HepG2 (cell line): ENCODE data around the gene AHRR. TPM values are rescaled to one million over a fixed set of nuclear protein-coding genes. Genes with fewer than 3 reads are reported as not detected.

ENCODE experiments used
- ATAC-seq: fragments of 200-7000 bp; cut with Tn5 transposase; 3 replicates; pipeline ENCODE4 v1.9.1; 2020; ENCODE audit warnings: mild to moderate bottlenecking, moderate library complexity
- BruUV-seq: library from RNA; stranded (reverse); fragments of 400-500 nt; replicated peaks from 2 replicates; lab custom pipeline; 2021; lab: Mats Ljungman, UMichigan
- CTCF ChIA-PET: fragments of 300-600 bp; formaldehyde crosslinking; extraction: SDS; loops from one replicate; lab custom pipeline; 2021; ENCODE audit warnings: low total read pairs, inconsistent platforms, low intra/inter-chr PET ratio; lab: Yijun Ruan, JAX
- POLR2A ChIA-PET: fragments of 350-600 bp; sonication (Branson Sonifier 250); formaldehyde crosslinking; loops from one replicate; lab custom pipeline; 2020; ENCODE audit warnings: antibody characterized with exemption, inconsistent platforms; lab: Yijun Ruan, JAX
- DNase-seq: peaks from one replicate; pipeline ENCODE4 v3.0.0-alpha.2; 2015; ENCODE audit warnings: low spot score
- FAIRE-seq: peaks from 3 replicates; lab custom pipeline; 2011; peaks lifted over from hg19 to GRCh38; lab: Jason Lieb, UNC
- H2AFZ ChIP-seq: one replicate; pipeline ENCODE4 v1.6.1; 2011; ENCODE audit warnings: low read length, inconsistent platforms
- H3K27ac ChIP-seq: fragments of 300-600 bp; 3 replicates; pipeline ENCODE4 v1.8.0; 2011; ENCODE audit warnings: mixed run types, mild to moderate bottlenecking, mixed read lengths, low read length, inconsistent platforms; ENCODE audit not compliant: insufficient read depth; ENCODE audit errors: extremely low read length
- H3K27me3 ChIP-seq, 2 experiments: fragments of 200-600 bp in 1 of 2; 2 replicates in 1 of 2; 3 replicates in 1 of 2; pipeline versions ENCODE4 v1.6.0 to v1.8.0; 2011; ENCODE audit warnings: low read length in 2 of 2, mild to moderate bottlenecking in 2 of 2, moderate library complexity in 2 of 2, inconsistent platforms in 1 of 2; ENCODE audit not compliant: insufficient read depth in 2 of 2, control insufficient read depth in 1 of 2
- H3K36me3 ChIP-seq, 2 experiments: fragments of 200-600 bp in 1 of 2; replicated peaks in 1 of 2; 2 replicates in 1 of 2; 3 replicates in 1 of 2; pipeline versions ENCODE4 v1.5.1 to v1.8.0; 2011; ENCODE audit warnings: low read length in 2 of 2, inconsistent platforms in 1 of 2; ENCODE audit not compliant: insufficient read depth in 2 of 2, control insufficient read depth in 1 of 2
- H3K4me1 ChIP-seq: 2 replicates; pipeline ENCODE4 v1.5.1; 2012; ENCODE audit warnings: low read length, inconsistent platforms; ENCODE audit not compliant: insufficient read depth
- H3K4me2 ChIP-seq: 2 replicates; pipeline ENCODE4 v1.6.0; 2011; ENCODE audit warnings: low read depth, low read length, inconsistent platforms
- H3K4me3 ChIP-seq, 3 experiments: fragments of 200-600 bp in 1 of 3; sonication (generic), shearing (Covaris generic) in 1 of 3; replicated peaks in 1 of 3; 2 replicates each; pipeline ENCODE4 v1.5.1; 2011 to 2016; ENCODE audit warnings: low read length in 3 of 3, inconsistent platforms in 2 of 3, low read depth in 2 of 3, mild to moderate bottlenecking in 2 of 3, control low read depth in 1 of 3, mixed read lengths in 1 of 3; ENCODE audit not compliant: insufficient read depth in 1 of 3
- H3K79me2 ChIP-seq: one replicate; pipeline ENCODE4 v1.6.1; 2011; ENCODE audit warnings: low read length, inconsistent platforms; ENCODE audit not compliant: insufficient read depth
- H3K9ac ChIP-seq: 2 replicates; pipeline ENCODE4 v1.6.0; 2011; ENCODE audit warnings: mild to moderate bottlenecking, low read depth, low read length, inconsistent platforms; ENCODE audit not compliant: insufficient read depth
- H3K9me3 ChIP-seq: 2 replicates; pipeline ENCODE4 v1.5.1; 2012; ENCODE audit warnings: mild to moderate bottlenecking, low read length
- H4K20me1 ChIP-seq: 2 replicates; pipeline ENCODE4 v1.6.0; 2011; ENCODE audit warnings: inconsistent platforms, mild to moderate bottlenecking, low read length, moderate library complexity; ENCODE audit not compliant: insufficient read depth
- LRRFIP1 ChIP-seq: sonication (generic); formaldehyde crosslinking; conservative IDR thresholded peaks from 2 replicates; pipeline ENCODE4 v1.4.0; 2020; ENCODE audit warnings: missing genetic modification reagents
- MAFG ChIP-seq: sonication (generic); formaldehyde crosslinking; IDR thresholded peaks from 2 replicates; pipeline ENCODE4 v1.5.1; 2020; ENCODE audit warnings: mild to moderate bottlenecking, missing genetic modification reagents
- NFATC3 ChIP-seq: sonication (generic); formaldehyde crosslinking; IDR thresholded peaks from 2 replicates; pipeline ENCODE4 v1.5.1; 2020; ENCODE audit warnings: mild to moderate bottlenecking, missing genetic modification reagents
- NFE2L2 ChIP-seq: fragments of 150-350 bp; IDR thresholded peaks from 2 replicates; pipeline ENCODE4 v1.6.1; 2014; ENCODE audit warnings: low read length
- ZNF207 ChIP-seq: fragments of 450-650 bp; IDR thresholded peaks from 2 replicates; pipeline ENCODE4 v1.6.1; 2016; ENCODE audit warnings: antibody characterized with exemption, borderline replicate concordance
- ZNF607 ChIP-seq: sonication (generic); formaldehyde crosslinking; IDR thresholded peaks from 2 replicates; pipeline ENCODE4 v1.5.1; 2020; ENCODE audit warnings: missing genetic modification reagents, mild to moderate bottlenecking, borderline replicate concordance
- WGBS: methylation state at CpG from one replicate; pipeline ENCODE4 v1.1.6; 2017; ENCODE audit warnings: low lambda C conversion rate; 5-methylcytosine and 5-hydroxymethylcytosine counted together
- in situ Hi-C: cut with HindIII; loops from 2 replicates; pipeline ENCODE4 v1.10.0; 2017; ENCODE audit warnings: low pct_unique_long_range_greater_than_20kb; ENCODE audit not compliant: extremely low pct_ligation_motif_present
- intact Hi-C: fragments of 100-400 bp; cut with micrococcal nuclease; formaldehyde crosslinking; loops from one replicate; pipeline ENCODE4 v1.10.0; 2022; ENCODE audit not compliant: unreplicated experiment
- polyA plus RNA-seq, 8 experiments: library from polyadenylated mRNA; depleted of rRNA in 3 of 8; stranded (reverse) in 7 of 8; unstranded in 1 of 8; fragments of >200 nt; fragmentation: Illumina TruSeq in 4 of 8; extraction: Trizol in 4 of 8; gene quantifications; 2 replicates each; pipeline versions ENCODE4 v1.2.1 to v1.2.3, GENCODE V29; 2011 to 2016; ENCODE audit warnings: low read depth in 4 of 8, missing spikeins in 1 of 8, mixed read lengths in 1 of 8; ENCODE audit not compliant: insufficient read depth in 1 of 8
- total RNA-seq, 5 experiments: library from RNA; depleted of rRNA; stranded (reverse); fragments of >200 nt; fragmentation: Illumina TruSeq; extraction: Trizol; gene quantifications; 2 replicates each; pipeline ENCODE4 v1.2.3, GENCODE V29; 2016; ENCODE audit warnings: low read depth in 1 of 5
- TF ChIP-seq, protein P1 (sequence below): sonication (generic); formaldehyde crosslinking; IDR thresholded peaks from 2 replicates; pipeline ENCODE4 v1.4.0; 2020; ENCODE audit warnings: low read depth, missing genetic modification reagents

Gene AHRR
- total and polyA plus RNA-seq, 2 of the 13 experiments (the other 11 are each of a cell fraction or from before 2014, with no cell fraction given): 0.28 to 0.35 TPM

- intact Hi-C loops (no loop called here), in situ Hi-C loops (no loop called here)
- Histone ChIP-seq H3K9me3 (no peaks in the 10 kb centered on the region), H3K36me3 (no peaks in the 10 kb centered on the region), H3K79me2 (no peaks in the 10 kb centered on the region), H3K4me2 (no peak overlapping the region), H4K20me1 (no peaks in the 10 kb centered on the region), H3K27ac (no peak overlapping the region), H3K4me1 (no peaks in the 10 kb centered on the region), H3K27me3 (0 out of 5 replicates have a peak, but pooled peaks cover 0 to 2% of the 10 kb centered on the region in 2 experiments), H3K9ac (no peak overlapping the region), H3K4me3 (no peak overlapping the region), H2AFZ (no peak overlapping the region)
- CTCF ChIA-PET: no interaction called here
- 80% methylated on average over 15 of the region's 30 CpGs for WGBS
- TF ChIP-seq NFATC3 (CRISPR knock-in tag) (no peak), ZNF207 (no peak), ZNF607 (CRISPR knock-in tag) (no peak), MAFG (CRISPR knock-in tag) (no peak), LRRFIP1 (no peak), NFE2L2 (no peak)
- TF ChIP-seq, protein P1, sequence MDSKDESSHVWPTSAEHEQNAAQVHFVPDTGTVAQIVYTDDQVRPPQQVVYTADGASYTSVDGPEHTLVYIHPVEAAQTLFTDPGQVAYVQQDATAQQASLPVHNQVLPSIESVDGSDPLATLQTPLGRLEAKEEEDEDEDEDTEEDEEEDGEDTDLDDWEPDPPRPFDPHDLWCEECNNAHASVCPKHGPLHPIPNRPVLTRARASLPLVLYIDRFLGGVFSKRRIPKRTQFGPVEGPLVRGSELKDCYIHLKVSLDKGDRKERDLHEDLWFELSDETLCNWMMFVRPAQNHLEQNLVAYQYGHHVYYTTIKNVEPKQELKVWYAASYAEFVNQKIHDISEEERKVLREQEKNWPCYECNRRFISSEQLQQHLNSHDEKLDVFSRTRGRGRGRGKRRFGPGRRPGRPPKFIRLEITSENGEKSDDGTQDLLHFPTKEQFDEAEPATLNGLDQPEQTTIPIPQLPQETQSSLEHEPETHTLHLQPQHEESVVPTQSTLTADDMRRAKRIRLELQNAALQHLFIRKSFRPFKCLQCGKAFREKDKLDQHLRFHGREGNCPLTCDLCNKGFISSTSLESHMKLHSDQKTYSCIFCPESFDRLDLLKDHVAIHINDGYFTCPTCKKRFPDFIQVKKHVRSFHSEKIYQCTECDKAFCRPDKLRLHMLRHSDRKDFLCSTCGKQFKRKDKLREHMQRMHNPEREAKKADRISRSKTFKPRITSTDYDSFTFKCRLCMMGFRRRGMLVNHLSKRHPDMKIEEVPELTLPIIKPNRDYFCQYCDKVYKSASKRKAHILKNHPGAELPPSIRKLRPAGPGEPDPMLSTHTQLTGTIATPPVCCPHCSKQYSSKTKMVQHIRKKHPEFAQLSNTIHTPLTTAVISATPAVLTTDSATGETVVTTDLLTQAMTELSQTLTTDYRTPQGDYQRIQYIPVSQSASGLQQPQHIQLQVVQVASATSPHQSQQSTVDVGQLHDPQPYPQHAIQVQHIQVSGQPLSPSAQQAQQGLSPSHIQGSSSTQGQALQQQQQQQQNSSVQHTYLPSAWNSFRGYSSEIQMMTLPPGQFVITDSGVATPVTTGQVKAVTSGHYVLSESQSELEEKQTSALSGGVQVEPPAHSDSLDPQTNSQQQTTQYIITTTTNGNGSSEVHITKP (CRISPR knock-in tag): no peak
- no TSS peak for BruUV-seq
- POLR2A ChIA-PET: no interaction called here
- FAIRE-seq: no peak
- ATAC-seq: no peak
- DNase-seq: no peak
Observed at GRCh38 chr5:375921-376798, 54.6 kb downstream of the AHRR start.
